ENCODE data around the gene CRYGS.

DNA sequence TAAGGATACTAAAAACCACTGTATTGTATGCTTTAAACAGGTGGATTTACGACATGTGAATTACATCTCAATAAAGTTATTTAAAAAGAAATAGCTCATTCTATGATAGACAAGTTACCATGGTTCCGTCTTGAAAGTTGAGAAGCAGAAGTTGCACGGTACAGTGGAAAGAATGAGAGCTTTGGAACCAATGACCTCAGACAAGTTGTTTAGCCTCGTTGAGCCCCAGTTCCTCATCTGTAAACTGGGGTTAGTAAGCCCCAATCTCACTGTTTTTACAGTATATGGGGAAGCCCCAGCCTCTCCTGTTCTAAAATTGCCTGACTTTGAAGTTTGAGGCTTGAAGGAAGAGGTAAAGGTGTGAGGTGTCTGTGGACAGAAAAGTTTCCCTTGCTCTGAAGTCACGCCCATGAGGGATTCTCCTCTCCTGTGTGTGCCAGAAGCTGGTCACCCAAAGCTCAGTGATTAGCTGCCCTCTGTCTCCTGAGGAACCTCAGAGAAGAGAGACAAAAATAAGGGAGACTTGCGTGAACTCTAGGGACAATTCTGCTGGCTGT, 10.0 kb downstream of the CRYGS start:
- TF ChIP-seq YY1 (IDR thresholded peaks at IDR 0.05; ENCODE audit: insufficient read depth, insufficient read length) (no peak), SUZ12 (IDR thresholded peaks at IDR 0.05; ENCODE audit: extremely low read depth, insufficient read depth, insufficient read length) (no peak), ZNF274 (IDR thresholded peaks at IDR 0.05; ENCODE audit: low read depth, low read length) (no peak)

Measured in NT2/D1 (cell line).